NOMO-1 treated with dmso at 0.1 percent for 144 hours (cell line): ENCODE measurements around the gene PNPLA6.

Source experiments
- DNase-seq: peaks from one replicate; lab custom pipeline; 2025; ENCODE audit not compliant: unreplicated experiment; lab: John Stamatoyannopoulos, UW

PNPLA6 gene

DNA sequence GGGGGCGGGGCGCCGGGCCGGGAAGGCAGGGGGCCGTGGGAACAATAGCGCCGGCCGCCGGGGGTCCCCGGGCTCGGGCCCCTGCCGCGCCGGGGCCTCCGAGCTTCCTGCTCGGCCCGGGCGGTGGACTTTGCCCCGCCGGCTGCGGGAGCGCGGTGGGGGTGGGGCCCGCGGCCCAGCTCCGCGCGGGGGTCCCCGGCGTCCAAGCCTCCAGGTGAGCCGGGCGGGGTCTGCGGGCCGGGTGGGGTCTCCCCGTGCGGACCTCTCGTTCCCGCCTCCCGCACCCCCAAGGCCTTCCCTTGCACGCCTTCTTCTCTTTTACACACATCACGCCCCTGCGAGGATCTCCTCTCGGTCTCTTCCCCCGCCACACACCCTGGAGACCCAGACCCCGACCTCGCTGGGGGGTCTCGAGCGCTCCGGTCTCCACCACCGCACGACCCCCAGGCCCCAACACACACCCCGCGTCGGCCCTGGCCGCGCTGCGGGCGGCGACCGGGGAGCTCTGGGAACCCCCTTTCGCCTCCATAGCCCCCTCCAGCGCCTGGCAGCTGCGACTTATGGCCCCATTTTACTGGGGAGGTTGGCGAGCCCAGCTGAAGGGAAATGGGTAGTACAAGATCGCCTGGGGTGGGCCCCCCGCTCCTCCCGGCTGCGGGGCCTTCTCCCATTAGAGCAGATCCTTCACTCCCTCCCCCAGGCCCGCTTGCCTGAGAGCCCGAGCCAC lies 60.9 kb downstream of the PNPLA6 start:
- no peak for DNase-seq

DNA sequence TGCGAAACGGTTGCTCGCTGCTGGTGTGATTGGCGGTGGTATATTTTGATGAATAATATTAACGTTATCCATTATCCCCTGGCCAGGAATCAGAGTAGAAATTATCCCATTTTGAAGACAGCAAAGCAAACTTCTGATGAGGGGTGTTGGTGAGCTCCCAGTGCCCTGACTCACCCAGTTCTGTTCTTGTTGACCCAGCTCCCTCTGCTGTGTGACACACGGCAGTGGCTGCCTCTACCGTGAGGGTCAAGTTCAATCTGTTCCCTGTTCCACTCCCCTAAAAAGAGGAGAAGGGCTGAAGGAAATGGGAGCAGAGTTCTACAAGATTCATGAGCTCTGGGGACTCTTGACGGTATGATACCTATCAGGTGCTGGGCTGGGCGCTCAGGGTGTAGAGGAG lies 62.2 kb downstream of the PNPLA6 start:
- DNase-seq, result no peak

DNA sequence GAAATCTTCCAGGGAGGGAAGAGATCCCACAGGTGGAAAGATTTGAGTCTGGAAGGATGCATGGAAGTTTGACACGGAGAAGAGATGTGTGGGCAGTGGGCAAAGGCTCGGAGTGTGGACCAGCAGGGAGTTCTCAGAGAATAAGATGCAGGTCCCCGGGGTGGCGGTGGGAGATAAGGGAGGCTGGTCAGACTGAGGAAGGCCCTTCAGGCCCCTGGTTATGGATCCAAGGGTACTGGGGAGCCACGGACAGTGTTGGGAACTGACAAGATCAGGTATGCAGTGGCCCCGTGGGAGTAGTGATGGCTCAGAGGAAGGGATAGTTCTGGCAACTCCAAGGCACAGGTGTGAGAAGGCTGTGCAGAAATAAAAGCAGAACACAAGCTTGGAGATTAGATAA lies 62.7 kb downstream of the PNPLA6 start:
- no peak for DNase-seq

DNA sequence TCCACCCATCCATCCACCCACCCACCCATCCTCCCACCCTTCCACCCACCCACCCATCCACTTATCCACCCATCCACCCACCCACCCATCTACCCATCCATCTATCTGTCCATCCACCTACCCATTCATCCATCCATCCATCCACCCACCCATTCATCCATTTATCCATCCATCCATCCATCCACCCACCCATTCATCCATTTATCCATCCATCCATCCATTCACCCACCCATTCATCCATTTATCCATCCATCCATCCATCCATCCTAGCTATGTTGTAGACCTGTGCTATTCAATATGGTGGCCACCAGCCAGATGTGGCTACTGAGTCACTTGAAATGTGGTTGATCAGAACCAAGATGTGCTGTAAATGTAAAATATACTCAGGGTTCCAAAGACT lies 65.2 kb downstream of the PNPLA6 start:
- no peak for DNase-seq

DNA sequence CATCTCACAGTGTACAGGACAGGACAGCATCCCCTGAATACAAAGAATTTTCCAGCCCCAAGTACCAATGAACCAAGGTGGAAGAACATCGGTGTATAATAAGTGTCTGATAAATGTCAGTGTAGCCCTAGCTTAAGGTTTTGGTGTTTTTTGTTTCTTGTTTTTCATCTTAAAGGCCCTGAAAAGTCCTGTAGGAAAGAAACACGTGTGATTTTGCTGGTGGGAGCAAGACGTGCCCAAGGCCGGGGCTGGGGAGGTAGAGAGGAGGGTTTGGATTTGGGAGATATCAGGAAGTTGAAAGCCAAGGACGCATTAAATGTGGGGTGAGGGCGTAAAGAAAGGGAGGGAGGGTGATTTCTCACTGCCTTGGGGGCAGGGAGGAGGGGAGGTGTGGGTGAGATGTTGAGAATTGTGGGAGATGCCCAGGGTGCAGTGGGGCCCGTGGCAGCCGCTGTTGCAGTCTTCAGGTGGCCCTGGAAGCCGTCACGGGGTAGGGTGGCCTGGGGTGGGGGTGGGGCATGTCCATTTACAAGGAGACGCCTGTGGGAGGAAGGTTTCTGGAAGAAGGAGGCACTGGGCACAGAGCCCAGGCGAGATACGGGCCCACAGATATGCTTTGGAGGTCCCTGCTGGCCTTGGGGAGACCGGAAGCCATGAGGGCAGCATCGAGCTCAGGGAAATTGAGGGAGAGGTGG lies 66.9 kb downstream of the PNPLA6 start:
- DNase-seq, result no peak

DNA sequence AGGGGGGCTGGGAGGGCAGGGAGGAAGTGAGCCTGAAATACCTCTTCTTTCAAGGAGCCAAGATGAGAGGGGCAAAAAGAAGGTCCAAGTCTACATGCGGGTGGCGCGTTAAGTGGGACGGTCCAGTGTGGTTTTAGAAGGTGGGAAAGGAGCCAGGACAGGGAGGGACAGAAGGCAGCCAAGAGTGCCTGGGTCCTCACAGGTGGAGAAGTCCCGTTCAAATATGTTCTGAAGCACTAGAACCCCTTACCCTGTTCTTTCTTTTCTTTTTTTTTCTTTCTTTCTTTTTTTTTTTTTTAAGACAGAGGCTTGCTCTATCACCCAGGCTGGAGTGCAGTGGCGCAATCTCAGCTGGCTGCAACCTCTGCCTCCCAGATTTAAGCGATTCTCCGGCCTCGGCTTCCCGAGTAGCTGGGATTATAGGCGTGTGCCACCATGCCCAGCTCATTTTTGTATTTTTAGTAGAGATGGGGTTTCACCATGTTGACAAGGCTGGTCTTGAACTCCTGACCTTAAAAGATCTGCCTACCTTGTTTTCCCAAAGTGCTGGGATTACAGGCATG lies 67.5 kb downstream of the PNPLA6 start:
- DNase-seq, result no peak

DNA sequence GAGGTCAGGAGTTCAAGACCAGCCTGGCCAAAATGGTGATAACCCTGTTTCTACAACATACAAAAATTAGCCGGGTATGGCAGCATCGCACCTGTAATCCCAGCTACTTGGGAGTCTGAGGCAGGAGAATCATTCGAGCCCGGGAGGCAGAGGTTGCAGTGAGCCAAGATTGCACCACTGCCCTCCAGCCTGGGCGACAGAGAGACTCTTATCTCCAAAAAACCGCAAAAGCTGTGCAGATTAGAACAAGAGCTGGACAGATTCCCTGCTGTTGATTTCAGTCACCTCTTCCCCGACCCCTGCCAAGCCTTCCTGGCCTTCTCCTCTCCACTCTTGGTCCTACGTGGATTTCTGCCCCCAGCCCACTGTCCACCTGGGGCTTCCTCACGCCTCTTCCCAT lies 68.4 kb downstream of the PNPLA6 start:
- no peak for DNase-seq

DNA sequence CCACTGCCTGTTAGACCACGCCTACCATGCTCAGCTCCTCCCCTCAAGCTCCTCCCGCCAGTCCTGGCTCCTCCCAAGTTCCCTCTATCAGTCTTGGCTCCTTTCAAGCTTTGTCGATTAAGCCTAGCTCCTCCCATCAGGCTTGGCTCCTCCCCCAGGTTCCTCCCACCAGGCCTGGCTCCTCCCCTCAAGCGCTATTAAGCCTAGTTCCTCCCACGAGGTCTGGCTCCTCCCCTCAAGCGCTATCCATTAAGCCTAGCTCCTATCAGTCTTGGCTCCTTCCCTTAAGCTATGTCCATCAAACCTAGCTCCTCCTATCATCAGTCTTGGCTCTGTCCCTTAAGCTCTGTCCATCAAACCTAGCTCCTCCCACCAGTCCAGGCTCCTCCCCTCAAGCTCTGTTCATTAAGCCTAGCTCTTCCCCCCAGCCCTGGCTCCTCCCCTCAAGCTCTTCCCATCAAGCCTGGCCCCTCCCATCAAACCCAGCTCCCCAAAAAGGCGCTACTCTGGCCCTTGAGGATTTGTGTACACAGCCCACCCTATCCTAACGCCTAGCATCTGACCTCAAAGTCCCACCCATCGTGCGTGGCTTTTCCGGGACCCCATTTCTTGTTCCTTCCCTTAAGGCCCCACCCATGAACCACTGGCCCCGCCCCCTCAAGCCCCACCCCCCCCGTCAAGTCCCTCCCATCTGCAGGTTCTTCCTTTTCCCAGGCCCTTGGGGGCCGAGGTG lies 70.1 kb downstream of the PNPLA6 start:
- DNase-seq, result no peak

DNA sequence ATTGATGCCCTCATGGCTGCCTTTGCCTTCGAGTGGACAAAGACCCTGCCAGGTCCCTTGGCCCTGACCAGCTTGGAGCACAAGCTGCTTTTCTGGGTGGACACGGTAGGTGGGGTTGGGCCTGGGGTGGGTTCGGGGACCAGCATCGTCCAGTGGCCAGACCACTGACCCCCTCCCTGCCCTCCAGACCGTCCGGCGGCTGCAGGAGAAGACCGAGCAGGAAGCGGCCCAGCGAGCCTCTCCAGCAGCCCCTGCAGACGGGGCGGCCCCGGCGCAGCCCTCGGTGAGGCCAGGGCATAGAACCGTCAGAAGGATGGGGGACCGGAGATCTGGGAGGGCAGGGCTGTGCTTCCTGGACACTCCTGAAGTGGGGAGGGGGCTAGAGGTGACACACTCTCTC lies 70.8 kb downstream of the PNPLA6 start:
- DNase-seq, result no peak

DNA sequence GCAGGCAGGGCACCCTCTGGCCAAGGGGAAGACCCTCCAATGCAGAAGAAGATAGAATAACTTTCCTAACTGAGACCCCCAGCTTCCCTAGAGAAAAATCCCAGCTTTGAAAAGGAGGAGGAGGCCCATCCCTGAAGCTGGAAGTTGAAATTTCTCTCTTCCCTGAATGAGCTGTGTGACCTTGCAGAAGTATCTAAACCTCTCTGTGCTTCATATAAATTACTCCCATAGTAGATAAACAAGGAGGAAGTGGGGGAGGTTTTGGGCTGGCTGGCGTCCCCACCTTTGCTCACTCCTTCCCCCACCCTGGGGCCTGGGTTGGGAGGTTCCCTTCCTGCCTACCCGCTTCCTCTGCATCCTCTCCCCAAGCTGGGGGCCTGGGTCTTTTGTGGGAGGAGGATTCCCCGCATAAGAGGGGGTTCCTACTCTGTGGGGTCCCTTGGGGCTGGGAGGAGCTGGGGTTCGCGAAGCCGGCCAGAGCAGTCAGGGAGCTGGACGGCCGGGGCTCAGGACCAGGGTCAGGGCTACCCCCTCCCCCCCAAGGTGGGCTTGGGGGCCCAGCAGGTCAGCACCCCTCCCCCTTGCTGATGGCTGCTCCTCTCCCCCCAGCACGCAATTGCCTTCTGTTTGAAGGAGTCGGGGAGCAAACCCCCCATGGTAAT lies 71.8 kb downstream of the PNPLA6 start:
- no peak for DNase-seq

DNA sequence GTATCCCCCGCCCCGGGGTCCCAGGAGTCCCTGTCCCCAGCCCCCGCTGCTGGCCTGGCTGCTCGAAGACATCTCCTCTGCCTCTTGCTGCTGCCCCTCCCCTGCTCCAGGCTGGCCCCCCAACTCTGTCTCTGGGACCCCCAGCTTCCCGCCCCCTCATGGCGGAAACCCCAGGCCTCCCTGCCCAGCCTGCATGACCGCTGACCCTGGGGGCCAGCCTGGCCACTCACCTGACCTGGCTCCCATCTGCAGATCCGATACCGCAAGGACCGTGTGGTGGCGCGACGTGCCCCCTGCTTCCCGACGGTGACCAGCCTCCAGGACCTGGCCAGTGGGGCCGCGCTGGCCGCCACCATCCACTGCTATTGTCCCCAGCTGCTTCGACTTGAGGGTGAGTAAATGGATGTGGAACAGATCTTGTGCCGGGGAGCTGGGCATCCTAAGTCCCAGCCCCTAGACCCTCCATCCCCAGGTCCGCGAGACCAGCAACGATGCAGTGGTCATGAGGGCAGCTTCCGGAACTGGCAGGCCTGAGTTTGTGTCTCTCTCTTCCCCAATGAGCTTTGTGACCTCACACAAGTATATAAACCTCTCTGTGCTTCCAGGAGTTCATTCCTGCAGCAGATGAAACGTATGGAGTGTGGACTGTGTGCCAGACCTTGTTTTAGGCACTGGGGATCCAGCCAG lies 72.5 kb downstream of the PNPLA6 start:
- no peak for DNase-seq

DNA sequence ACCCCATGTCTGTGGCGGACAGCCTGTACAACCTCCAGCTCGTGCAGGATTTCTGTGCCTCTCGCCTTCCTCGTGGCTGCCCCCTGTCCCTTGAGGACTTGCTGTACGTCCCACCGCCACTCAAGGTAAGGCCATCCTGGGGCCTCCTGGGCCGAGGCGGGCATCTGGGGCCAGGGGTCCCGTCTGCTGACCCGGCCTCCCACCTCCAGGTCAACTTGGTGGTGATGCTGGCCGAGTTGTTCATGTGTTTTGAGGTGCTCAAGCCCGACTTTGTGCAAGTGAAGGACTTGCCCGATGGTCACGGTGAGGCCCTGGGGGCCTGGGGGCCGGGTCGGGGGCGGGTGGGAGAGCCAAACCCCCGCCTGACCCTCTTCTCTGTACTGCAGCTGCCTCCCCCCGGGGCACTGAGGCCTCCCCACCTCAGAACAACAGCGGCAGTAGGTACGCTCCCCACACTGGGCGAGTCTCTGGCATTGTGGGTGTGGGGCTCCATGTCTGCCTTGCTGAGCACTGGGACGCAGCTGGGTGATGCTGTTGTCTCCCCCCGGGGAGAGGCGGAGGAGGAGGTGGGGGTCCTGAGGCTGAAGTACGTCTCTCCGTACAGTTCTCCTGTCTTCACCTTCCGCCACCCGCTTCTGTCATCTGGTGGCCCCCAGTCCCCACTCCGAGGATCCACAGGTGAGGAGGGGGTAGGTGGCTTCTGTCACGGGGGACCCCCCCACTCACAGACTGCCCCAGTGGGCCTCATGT lies 75.1 kb downstream of the PNPLA6 start:
- DNase-seq, result no peak
